HG03571 (cell line): ENCODE data around the gene ARHGAP15.

ENCODE experiments used
- ATAC-seq: cut with Tn5 transposase; IDR thresholded peaks from one replicate; pipeline ENCODE4 v1.9.1; 2021; ENCODE audit not compliant: unreplicated experiment

The ARHGAP15 gene

DNA sequence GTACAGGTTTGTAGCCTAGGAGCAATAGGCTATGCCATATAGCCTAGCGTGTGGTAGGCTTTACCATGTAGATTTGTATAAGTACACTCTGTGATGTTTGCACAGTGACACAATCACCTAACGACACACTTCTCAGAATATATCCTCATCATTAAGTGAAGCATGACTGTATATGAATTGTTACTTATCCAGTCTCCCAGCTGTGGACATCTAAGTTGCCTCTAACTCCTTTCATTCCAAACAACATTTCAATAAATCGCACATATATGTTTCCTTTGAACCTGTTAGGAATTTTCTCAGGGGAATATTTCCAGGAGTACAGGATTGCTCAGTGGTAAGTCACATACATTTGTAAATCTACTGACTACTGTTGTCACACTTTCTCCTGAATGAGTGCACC, 90.0 kb downstream of the ARHGAP15 start:
- no peak for ATAC-seq

DNA sequence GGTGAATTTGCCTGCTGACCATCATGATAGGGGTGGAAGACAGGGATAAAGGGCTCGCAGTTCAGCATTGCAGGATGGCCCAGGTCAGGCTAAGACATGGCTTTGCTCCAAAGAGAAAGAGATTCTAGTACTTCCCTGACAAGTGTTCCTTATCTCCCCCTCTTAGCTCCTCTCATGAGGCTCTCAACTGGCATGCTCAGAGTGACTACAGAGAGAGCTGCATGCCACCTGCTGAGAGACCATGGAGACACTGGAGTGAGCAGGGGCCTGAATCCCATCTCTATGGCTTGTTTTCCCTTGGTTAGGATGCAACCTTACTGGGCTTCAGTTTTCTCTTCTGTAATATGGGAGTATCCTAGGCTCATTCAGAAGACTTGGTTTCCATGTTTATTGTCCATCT, 94.3 kb downstream of the ARHGAP15 start:
- ATAC-seq, result no peak

DNA sequence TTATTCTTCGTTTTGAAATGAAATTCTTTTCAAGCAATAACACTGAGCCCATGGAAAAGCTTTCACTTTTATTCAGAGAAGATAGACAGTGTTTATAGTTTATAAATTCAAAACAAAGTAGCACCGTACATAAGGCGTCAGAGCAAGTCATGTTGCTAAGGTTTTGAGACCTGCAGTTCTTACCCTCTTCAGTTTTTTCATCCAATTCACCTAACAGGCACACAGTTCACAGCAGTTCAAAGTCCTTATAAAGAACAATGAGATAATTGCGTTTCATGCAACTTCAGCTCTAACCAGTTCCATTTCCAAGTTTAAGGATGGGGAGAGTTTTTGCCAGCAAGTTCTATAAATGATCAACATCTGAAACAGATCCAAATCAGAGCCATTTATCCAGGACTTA, 96.7 kb downstream of the ARHGAP15 start:
- no peak for ATAC-seq

DNA sequence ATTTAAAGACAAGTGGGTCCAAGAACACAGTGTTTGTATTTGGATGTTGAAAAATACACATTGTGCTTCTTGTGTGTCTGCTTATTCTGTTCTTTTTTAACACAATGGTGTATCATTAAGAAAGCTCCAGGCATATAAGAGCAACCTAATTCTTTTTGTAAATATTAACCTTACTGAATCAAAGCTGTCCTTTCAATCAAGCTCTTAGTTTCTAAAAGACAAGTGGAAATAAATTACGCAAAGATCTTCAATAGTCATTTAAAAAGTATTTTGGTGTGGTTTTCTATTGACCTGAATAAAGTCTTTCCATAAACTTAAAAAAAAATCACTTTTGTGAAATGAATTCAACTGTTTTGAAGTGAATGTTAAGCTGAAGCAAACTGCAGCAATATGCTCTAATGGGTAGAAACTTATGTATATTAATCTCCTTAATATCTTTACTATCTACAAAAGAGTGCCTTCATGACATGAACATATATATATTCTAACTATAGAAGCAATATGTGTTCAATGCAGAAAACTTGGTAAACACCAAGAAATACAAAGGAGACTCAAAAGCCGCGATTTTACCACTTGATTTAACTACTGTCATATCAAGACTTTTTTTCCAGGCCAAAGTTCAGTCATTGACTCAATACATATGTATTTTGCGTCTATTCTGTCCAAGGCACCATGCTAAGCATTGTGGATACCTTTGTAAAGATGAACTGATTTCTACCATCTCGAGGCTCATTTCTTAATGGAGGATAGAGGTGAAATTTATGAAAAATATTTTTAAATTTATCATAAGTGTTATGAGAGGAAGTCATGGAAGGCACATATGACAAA, 97.7 kb downstream of the ARHGAP15 start:
- ATAC-seq, result no peak

GRCh38 chr2:143229411-143229810, 100.2 kb downstream of the ARHGAP15 start:
- no peak for ATAC-seq

DNA sequence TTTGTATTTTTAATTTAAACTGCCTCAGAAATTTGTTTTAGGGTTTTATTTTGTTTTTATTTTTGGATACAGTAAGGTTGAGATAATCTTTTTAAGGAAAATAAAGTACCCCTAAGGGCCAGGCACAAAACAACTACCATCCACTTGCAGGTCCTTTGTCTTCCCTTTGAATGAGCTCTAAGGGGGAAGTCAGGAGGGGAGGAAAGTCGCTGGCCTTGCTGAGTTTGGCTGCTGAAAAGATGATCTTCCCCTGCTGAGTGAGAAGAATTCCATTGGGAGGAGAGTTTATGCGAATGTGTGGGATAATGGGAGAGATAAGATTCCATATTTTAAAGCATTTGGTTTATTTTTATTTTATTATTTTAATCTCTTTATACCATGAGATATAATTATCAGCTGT, 100.7 kb downstream of the ARHGAP15 start:
- no peak for ATAC-seq

GRCh38 chr2:143230506-143231253, 101.5 kb downstream of the ARHGAP15 start:
- no peak for ATAC-seq

DNA sequence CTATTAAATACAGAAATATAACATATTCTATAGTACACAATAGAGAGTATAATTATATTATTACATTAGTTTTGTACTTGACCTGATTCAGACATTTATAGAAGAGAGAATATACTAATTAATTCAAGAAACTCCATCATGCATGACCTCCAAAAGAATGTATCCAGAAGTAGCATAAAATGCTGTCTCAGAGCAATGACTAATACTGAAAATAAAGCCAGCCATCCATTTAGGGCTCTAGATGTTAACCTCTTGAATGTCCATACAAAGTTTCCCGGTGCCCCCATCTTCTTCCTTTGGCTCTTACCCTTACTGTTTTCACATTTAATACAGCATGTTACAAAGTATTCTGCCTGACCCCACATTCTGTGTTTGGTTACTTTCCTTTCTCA, 102.0 kb downstream of the ARHGAP15 start:
- no peak for ATAC-seq

DNA sequence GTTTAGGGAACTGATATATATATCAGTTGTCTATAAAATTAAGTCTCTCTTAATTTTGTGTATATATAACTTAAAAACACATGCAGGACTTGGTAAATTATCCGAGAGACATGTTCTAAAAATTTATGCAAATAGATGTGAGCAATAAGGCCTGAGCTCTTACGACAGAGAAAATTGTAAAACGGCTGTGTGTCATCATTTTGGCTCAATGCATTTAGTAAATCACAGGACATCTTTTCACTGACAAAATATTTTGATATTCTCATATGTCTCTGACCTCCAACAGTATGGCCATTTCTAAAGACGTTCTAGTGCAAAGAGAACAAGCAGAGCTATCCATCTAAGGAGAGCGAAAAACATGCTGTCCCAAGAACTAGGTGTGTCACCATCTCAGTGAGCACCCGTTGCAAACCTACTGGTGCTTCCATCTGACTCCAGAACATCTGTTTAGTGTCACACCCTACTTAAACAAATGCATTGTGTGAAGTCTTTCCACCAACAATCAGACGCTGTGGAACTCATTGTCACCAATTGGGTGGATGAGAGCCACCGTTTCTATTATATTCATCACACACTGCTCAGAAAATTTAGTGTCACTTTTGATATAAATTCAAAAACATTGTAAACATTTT, 108.0 kb downstream of the ARHGAP15 start:
- no peak for ATAC-seq

DNA sequence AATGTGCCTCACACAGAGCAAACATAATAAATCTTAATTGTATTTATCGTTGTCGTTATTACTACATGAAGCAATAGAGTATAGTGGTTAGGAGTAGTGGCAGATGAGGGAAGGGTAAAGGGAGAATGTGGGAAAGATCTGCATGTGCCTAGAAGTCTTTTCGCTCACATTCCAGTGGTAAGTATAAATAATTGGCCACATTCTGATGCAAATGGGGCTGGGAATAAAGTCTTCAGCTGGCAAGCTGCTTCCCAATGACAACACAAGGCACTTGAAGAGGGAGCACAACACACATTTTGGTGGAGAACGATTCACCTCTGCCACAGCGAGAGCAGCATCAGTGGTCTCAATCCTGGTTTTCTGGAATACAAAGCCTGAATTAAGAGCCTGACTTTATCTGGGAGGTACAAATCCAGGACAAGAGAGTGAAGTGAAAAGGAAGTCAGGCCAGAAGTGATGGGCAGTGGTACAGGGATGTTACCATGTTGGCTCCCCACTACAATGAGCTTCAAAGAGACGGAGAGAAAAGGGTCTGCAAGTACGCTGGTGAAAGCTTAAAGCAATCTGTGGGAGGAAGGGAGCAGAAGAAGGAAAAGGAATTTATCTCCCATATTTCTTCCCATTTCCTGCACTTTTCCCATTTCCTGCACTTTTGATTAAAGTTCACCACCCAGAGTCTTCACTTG, 112.3 kb downstream of the ARHGAP15 start:
- ATAC-seq, result no peak

GRCh38 chr2:143246246-143246645, 117.0 kb downstream of the ARHGAP15 start:
- ATAC-seq, result no peak

GRCh38 chr2:143246815-143247744, 117.9 kb downstream of the ARHGAP15 start:
- ATAC-seq, result no peak

DNA sequence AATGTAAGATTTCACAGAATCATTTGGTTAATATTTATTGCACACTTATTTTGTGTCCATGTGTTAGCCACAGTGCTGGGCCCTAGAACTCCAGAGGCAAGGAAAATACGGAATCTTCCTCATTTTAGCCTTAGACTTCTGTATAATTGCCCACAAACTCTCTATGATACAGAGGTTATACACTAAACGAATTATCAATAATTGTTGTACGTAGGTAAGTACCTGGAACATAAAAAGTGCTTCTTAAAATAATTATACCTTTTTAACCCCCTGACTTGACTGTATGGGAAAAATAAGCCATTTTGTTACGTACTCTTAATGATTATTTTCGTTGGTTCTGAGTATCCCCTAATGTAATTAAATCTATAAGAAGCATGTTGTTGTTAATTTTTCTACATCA, 119.4 kb downstream of the ARHGAP15 start:
- no peak for ATAC-seq

DNA sequence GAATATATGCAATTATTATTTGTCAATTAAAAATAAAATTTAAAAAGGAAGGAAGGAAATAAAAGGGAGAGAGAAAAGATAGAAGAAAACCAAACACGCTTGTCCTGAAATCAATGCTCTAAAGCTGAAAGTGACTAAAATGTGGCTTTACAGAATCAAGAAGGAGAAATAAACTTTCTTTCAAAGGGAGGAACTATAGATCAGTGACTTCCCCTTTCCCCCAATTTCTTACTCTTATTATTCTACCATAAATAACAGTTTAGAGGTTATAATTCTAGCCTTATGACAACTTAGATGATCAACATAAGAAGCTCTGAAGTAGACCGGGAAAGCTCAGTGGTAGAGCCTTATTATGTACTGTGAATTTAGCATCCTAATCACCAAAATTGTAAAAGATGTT, 122.5 kb downstream of the ARHGAP15 start:
- ATAC-seq, result no peak

GRCh38 chr2:143252138-143252907, 123.1 kb downstream of the ARHGAP15 start:
- no peak for ATAC-seq

GRCh38 chr2:143254110-143254509, 124.9 kb downstream of the ARHGAP15 start:
- ATAC-seq, result no peak

- no peak for ATAC-seq
Measured at GRCh38 chr2:143255086-143255485, 125.9 kb downstream of the ARHGAP15 start.

- ATAC-seq, result no peak
Measured at GRCh38 chr2:143255899-143256298, 126.7 kb downstream of the ARHGAP15 start.

DNA sequence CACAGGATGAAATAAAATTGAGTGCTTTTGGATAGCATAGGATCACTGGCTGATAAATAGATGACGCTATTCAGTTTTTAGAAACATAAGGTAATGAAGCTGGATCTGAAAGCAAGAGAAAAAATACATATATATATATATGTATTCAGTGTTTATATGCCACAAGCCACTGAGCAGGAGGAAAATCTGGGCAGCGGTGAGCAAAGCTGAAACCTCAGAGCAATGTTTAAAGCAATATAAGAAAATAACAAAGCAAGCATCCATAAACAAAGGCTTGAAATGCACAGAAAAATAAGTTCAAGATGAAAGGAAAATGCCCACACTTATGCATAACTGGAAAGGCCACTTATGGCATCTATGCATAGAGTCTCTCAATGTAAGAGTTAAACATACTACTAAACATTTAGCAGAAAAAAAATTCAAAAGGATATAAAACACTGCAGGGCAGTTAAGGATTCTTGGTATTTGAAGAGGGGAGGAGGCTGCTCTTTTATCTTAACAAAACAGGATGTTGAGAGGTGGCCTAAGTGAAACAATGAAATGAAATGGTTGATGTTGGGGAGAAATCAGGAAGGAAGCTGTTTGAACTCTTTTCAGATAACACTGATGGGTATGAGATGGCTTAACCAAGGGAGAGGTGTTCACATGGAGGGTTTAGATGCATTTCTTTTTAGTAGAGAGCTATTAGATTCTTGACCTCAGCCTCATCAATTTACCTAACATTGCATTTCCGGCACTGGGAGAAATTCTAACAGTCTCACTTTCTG, 129.1 kb downstream of the ARHGAP15 start:
- ATAC-seq, result no peak
